HG02623 (cell line): ENCODE data around the gene DAZAP1.
"Not testable (repeated sequence)": the region's sequence is repeated elsewhere in the genome, so short reads cannot be mapped to it uniquely, and the experiment has no call there.

Experiments used
- ATAC-seq: cut with Tn5 transposase; IDR thresholded peaks from one replicate; pipeline ENCODE4 v1.9.1; 2021; ENCODE audit warnings: moderate library complexity; ENCODE audit not compliant: unreplicated experiment

DAZAP1 gene

GRCh38 chr19:1471010-1471514 is 63.7 kb downstream of the DAZAP1 start:
- no peak for ATAC-seq

GRCh38 chr19:1471515-1472160 is 64.3 kb downstream of the DAZAP1 start:
- no peak for ATAC-seq

- ATAC-seq: no peak
These were observed 65.1 kb downstream of the DAZAP1 start for GRCh38 chr19:1472231-1473084.

GRCh38 chr19:1473085-1473851 is 65.9 kb downstream of the DAZAP1 start:
- no peak for ATAC-seq

- no peak for ATAC-seq
These were observed 66.8 kb downstream of the DAZAP1 start for GRCh38 chr19:1474011-1474764.

DNA sequence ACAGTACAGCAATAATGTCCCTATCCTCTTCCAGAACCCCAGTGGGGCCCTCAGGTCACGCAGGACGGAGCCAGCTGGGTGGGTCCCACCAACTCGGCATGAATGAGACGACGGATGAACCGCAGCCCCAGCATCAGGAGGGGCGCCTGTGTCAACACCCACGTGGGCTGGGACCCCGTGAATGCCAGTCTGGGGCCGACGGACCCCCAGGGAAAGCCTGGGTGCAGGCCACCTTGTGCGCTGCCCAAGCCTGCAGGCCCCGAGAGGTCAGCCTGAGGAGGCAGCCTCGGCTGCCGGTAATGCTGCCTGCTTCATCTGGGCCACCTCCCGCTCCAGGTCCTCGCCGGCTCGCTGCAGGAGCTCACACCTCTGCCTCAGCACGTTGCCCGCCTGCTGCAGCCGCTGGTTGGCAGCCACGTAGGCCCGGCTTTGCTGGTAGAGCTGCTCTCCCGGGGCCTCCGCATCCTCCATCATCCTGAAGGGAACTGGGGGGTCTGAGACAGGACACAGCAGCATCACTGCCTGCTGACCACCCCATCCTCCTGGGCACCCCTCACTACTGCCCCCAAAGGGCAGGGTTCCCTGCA is 67.5 kb downstream of the DAZAP1 start:
- ATAC-seq: no peak

DNA sequence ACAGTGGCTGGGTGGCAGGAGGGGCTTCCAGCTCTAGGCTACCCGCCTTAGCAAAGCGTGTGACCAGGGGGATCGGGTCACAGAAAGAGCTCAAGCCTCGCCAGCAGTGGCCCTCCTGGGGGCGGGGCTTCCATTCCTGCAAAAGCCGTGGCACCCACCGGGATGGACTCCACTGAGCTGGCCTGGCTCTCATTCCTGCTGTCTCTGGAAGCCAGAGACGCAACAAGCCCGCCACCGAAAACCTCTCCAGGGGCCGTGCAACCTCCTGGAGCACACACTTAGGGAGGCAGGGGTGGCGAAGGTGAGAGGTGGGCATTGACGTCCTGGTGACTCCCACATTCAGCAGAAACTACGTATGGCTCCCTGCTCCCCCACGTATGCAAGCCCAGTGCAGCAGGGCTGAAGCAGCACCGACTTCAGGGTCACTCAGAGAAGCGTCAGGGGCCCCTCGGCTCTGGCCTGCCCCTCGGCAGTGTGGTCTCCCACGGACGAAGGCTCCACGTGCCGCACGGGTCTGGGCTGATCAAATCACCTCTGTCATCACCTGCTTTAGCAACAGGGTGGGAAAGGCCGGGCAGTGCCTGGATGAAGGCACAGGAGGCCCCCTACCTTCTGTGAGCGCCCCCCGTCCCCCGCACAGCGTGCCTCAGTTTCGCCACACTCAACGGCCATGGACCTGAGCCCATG is 68.5 kb downstream of the DAZAP1 start:
- ATAC-seq: no peak

DNA sequence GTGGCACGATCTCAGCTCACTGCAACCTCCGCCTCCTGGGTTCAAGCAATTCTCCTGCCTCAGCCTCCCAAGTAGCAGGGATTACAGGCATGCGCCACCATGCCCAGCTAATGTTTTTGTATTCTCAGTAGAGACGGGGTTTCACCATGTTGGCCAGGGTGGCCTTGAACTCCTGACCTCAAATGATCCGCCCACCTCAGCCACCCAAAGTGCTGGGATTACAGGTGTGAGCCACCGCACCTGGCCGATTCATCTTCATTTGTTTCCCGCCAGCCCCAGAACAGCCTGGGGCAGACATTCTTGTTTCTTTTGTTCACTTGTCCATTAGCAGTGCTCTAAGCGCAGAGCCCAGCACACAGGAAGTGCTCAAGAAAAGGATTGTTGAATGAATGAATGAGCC is 69.7 kb downstream of the DAZAP1 start:
- ATAC-seq: not testable (repeated sequence)

DNA sequence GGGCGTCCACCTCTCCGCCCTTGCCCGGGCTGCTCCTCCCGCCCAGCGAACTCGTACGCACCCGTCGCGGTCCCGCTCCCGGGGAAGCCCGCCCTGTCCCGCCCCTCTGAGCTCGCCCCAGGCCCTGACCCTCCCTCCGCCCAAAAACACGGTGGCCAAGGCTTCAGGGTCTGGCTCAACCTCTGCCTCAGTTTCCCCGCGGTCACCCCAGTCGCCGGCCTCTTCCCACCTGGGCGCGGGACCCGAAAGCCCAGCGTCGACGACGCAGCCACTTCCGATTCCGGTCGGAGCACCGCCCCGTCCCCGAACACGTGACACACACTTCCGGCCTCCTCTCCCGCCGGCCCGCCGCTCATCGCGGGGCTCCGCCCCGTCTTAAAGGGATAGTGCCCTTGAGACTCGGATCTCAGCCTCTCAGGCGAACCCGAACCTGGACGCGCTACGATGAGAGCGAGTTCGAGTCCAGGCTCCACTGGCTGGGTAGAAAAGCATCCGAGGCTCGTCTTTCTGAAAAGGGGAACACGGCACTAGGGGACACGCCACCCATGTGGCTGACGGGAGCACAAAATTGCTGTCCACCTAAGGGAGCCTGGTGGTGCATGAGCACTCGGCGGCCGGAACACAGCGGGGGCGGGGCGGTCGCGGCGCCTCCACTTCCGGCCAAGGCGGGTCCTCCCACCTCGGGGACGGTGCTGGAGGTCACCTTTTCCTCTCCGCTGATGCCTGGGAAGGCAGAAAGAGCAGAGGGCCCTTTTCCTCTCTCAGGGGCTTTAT is 71.7 kb downstream of the DAZAP1 start, which contains the start of gene C19orf25:
C19orf25 (minus strand) TSS at position 282 of the 774 bp plus-strand sequence. CDS start 312 bp downstream, outside the sequence.
- ATAC-seq: peak; percentile 79

DNA sequence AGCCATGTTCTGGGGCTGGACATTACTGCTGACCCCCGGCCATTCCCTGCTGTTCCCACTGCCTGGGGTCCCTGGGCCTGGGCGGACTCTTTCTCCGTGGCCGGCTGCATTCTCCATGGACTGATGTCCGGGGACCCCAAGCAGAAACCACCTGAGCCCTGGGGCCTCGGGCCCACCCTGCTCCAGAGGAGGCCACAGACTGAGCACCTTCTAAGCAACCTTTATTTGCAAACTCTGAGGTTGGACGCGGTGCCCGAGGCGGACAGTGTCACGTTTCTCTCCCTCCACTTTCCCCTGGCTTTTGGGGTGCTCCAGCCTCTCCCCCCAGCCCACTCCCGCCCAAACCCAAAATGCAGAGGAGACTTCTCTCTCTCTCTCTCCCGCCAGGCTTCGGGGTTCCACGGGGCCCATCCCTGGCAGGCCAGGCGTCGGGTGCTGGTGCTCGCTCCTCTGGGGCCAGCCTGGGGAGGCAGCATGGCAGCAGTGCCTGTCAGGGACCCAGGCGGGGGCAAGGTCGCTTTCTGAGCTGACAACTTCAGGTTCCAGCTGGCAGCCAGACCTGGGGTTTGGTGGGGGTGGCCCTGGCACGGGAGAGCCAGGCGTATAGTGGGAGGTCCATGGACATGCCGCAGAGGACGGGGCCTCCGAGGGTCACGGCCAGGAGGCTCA is 74.0 kb downstream of the DAZAP1 start:
- ATAC-seq: no peak

DNA sequence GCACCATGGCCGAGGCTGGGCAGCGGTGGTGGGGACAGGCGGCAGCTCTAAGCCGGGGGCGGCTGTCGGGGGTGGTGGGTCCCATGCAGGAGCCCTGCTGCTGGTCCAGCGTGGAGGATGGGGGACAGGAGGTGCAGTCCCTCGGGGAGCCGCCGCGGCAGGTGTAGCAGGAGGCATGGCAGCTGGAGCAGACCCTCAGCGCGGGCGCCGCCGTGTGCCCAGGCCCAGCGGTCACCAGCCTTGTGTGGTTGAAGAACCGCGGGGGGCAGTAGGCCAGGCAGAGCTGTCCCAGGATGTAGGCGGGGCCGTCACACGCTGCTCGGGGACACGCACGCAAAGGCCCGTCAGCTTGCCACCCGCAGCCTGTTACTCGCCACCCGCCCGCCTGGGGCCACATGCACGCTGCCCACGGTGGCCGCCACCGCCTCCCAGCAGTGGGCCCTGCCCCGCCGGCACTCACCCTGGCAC is 74.5 kb downstream of the DAZAP1 start:
- ATAC-seq: no peak

DNA sequence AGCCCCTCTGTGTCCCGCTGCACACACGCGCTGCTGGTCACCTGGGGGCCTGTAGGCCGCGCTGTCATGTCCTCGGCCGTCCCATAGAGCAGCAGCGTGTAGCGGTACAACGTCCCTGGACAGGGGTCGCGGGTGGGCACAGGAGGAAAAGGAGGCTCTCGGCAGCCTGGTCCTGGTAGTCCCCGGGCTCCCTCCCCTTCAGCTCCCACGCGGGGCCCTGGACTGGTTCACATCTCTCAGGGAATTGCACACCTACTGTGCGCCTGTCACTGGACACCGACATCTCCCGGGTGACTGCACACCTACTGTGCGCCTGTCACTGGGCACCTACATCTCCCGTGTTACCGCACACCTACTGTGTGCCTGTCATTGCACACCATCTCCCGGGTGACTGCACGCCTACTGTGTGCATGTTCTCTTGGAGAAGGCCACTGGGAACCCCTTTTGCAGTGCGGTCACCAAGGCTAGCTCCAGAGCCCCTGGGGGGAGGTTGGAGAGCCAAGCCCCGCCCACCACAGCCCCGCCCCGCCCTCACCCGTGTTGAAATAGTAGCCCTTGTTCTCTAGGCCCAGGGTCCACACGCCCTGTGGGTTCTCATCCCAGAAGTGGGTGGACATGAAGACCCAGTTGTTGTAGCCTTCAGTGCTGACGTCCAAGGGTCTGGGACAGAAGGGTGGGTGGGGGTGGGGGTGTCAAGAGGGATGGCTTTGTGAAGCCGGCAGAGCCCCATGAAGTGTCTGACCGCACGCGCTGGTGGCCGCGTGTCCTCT is 75.2 kb downstream of the DAZAP1 start:
- no peak for ATAC-seq

DNA sequence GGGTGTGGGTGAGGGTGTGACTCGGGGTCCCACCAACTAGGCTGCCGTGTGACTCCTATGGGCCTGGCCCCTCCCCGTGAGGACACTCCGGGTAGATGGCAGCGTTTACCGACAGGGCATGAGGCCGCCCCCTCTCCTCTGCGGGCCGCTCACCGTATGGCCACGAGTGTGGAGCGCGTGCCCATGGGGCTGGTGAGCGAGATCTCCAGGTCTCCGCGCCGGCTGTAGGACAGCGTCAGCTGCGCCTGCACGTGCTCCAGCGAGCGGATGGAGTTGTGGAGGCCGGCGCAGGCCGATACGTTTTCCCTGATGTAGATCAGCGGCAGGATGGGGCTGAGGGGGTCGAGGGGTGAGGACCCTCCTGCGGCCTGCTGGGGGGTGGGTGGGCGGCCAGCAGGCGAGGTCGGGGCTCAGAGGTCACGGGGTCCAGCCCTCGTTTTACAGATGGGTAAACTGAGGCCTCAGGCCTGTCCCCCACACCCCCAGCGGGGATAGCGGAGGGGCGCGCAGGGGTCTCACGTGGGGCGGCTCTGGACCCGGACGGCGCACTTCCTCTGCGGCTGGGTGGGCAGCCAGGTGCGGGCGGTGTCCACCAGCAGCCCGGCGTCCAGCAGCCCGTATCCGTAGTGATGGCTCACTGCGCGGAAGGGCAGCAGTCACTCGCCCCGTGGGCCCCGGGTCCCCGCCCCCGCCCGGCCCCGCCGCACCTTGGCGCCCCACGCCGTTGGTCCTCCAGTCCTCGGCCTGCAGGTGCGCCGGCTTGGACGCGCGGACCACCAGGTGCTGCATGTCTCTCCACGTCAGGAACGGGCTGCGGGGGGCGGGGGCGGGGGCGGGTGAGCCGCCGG is 76.0 kb downstream of the DAZAP1 start:
- ATAC-seq: no peak

DNA sequence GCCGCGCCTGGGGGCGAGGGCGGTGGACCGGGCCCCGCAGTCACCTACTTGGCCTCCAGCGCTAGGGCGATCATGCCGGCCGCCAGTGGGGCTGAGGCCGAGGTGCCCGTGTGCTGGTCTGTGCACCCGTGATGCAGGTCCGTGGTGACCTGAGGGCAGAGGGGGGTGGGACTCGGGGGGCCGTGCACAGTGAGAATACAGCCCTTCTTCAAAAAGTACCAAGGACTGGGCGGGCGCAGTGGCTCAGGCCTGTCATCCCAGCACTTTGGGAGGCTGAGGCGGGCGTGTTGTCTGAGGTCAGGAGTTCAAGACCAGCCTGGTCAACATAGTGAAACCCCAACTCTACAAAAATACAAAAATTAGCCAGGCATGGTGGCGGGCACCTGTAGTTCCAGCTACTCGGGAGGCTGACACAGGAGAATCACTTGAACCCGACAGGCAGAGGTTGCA is 76.6 kb downstream of the DAZAP1 start:
- no peak for ATAC-seq
